ENCODE data around the gene STAT3.
"Not testable (repeated sequence)": the region's sequence is repeated elsewhere in the genome, so short reads cannot be mapped to it uniquely, and the experiment has no call there.

STAT3 gene

DNA sequence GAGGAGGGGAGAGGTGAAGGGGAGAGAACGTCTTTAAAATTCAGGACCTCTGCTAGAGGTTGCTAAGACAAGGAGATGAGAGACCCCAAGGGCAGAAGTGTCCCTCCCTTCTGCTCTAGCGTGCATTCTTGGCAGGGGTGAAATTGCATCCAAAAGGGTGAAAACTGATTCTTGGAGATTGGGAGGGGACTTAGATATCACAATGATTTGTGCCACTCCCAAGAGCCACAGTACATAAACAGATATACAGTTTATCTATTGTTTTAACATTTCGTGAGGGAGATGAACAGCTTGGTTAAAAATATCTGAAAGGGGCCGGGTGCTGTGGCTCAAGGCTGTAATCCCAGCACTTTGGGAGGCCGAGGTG lies 22.1 kb upstream of the STAT3 start:
- in situ Hi-C loops (cut with MboI; ENCODE audit: low pct_unique_long_range_greater_than_20kb, low sequenced_read_pairs): no loop called here
- no peak for DNase-seq

DNA sequence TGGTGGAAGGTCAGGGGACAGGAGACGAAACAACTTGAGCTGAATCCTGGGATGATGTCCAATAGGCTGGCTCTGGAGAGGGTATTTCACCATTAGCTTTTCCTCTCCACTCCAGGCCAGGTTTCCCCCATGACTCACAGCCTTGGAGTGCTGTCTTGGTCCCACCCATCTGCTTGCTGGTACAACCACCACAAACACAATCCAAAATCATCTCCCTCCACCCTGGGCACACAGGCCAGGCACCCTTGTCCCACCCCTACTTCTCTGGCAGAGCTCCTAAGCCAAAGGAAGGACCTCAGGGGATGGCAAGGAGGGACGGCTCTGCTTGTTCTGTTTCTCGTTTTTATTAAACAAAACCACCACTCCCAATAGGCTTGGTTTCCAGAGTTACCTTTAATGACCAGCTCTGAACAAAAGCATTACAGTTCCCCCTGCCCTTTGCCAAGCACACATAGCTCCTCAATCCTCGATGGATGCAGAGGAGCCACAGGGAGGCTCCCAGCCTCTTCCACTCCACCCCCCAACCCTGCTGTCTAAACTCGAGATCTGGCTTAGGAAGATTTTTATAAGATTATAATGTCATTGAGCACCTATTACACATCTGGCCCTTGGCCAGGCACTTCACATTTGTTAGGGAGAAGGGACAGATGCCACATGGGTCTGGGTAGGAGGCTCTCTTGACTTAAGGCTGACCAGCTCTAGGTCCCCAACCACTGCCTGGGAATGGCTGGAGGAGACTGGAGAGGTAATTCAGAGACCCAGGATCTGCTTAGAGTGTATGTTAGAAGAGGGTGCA lies 21.5 kb upstream of the STAT3 start:
- in situ Hi-C loops (cut with MboI; ENCODE audit: low pct_unique_long_range_greater_than_20kb, low sequenced_read_pairs): loop anchor here (10.0 kb wide), 1 partner anchor 95 kb away; no protein-coding TSS in a partner anchor

DNA sequence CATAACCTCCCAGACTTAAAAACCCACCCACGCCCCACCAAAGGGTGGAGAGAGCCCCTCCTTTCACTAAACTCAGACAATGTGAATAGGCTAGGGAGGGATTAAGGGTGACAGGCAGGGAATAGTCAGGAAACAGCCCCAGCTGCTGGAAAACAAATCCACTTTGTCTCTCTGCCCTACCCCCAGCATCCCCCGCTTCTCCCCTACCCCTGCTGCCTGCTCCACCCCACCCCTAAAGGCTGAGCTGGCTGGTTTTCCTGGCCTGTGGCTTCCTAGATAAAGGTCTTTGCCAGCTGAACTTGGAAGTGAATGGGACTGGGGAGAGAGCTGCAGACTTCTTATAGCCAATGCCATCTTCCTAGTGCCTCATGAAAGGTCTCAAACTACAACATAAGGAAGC lies 19.8 kb upstream of the STAT3 start:
- in situ Hi-C loops (cut with MboI; ENCODE audit: low pct_unique_long_range_greater_than_20kb, low sequenced_read_pairs): loop anchor here (10.0 kb wide), 1 partner anchor 93 kb away; no protein-coding TSS in a partner anchor
- no peak for DNase-seq

More for the DNA sequence above, 21.5 kb upstream of the STAT3 start:
- no peak for DNase-seq

DNA sequence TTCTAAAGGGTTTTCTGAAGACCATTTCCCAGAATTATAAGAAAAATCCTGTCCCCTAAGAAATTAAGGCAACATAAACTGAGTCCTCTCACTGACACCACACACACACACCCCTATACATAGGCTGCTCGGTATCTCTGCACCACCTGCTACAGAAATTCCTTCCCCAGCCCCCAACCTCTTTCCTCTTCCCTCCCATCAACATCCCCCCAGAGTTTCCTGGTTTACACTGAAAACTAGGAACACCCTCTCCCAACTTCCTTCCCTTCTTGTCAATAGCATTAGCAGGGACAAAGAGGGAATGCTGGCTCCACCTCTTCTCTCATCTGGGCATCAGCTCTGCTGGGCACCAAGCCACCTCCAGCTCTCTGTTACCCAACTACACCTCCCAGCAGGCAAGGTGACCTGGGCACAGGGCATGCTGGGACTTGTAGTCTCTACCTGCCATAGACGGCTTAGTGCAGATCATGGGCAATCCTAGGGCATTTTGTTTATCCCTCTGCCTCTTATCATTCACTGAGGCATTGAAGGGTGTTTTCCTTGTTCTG lies 19.1 kb upstream of the STAT3 start:
- peak; percentile 40 for DNase-seq
- in situ Hi-C loops (cut with MboI; ENCODE audit: low pct_unique_long_range_greater_than_20kb, low sequenced_read_pairs): loop anchor here (10.0 kb wide), 1 partner anchor 93 kb away; no protein-coding TSS in a partner anchor

DNA sequence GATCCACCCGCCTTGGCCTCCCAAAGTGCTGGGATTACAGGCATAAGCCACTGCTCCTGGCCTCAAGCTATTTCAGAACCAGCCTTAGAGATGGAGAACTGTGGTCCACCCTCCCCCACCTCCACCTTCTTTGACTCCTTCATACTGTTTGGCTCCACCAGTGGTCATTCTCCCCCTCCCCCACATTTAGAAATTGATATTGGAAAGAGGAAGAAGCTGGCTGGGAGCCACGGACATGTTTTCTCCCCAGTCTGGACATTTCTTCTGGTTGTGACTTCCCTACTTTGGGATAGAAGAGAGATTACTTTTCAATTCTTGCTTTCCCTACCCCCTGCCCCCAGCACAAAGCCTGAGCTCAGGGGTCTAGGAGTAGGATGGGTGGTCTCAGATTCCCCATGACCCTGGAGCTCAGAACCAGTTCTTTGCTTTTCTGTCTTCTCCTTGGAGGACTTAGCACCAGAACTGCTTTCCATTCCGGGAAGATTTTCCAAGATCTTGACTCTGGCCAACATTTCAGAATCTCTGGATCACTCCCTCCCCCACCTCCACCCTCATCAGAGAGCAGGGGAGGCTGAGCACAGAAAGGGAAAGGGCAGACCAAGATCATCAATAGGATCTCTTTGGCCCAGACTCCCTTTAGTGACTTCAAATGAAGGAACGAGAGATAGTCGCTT lies 18.5 kb upstream of the STAT3 start:
- in situ Hi-C loops (cut with MboI; ENCODE audit: low pct_unique_long_range_greater_than_20kb, low sequenced_read_pairs): loop anchor here (10.0 kb wide), 1 partner anchor 92 kb away; no protein-coding TSS in a partner anchor

DNA sequence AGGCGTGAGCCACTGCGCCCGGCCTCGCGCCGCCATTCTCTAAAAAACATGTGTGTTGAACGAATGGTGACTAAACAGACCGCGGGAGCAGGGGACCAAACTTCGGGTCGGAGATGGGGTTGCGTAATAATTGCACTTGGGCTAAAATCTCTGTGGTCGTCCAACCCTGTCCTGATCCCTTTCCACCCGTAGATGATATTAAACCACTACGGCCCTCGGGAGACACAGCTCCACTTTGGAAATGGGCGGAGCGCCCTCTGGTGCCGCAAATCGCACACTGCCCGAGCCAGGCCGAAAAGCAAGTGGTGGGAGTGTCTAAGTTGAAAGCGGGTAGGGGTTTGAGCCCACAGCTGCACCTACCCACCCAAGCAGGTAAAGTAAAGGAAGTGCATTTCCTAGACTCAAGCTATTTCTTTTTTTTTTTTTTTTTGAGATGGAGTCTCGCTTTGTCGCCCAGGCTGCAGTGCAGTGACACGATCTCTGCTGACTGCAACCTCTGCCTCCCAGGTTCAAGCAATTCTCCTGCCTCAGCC lies 17.8 kb upstream of the STAT3 start:
- DNase-seq: peak; percentile 89
- in situ Hi-C loops (cut with MboI; ENCODE audit: low pct_unique_long_range_greater_than_20kb, low sequenced_read_pairs): loop anchor here (10.0 kb wide), 1 partner anchor 91 kb away; no protein-coding TSS in a partner anchor

More for the DNA sequence above, 18.5 kb upstream of the STAT3 start:
- DNase-seq: no peak

DNA sequence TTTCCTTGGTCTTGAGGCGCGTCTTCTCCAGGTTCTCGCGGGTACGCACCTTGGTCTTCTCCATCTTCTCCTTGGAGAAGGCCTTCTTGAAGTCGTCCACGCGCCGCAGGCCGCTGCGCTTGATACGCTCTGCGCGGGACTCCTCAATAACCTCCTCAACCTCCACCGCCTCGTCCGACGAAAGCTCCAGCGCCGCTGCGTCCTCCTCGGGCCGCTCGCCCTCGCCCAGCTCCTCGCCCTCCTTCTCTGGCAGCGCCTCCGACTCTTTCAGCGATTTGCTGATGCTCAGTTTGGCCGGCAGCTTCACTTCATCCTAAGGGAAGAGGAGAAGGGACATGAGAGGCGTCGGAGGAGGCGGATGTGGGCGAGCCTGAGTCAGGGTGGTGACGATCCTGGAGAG lies 16.8 kb upstream of the STAT3 start:
- in situ Hi-C loops (cut with MboI; ENCODE audit: low pct_unique_long_range_greater_than_20kb, low sequenced_read_pairs): loop anchor here (10.0 kb wide), 1 partner anchor 90 kb away; no protein-coding TSS in a partner anchor
- DNase-seq: no peak

DNA sequence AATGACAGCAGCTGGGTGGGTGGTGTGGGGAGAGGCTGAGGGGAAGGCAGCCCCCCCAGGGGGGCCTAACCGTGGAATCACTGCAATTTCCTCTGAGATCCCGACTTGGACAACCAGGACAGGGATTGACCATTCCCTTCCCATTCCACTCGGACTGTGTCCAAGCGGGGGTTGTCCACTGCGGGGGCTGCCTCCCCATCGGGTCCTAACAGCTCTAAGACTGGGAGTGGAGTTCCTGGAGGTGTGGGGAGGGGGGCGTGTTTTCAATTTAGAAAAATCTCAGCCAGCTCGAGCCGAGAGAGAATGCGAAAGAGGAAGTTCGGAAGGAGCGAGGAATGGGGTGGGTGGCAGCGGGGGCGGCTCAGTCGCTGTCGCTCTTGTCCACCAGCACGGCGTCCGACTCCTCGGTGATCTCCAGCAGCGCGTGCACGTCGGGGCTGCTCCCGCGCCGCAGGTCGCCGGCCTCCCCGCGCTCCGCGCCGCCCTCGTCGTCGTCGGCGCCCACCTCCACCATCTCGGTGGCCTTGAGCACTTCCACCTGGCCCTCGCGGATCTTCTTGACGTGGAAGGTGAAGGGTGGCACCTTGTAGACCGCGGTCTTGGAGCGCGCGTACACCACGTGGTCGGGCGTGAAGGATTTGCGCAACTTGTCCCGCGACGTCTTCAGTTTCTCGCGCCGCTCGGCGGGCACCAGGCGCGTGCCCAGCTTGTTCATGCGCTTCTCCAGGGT lies 16.2 kb upstream of the STAT3 start:
- in situ Hi-C loops (cut with MboI; ENCODE audit: low pct_unique_long_range_greater_than_20kb, low sequenced_read_pairs): loop anchor here (10.0 kb wide), 1 partner anchor 90 kb away; no protein-coding TSS in a partner anchor

DNA sequence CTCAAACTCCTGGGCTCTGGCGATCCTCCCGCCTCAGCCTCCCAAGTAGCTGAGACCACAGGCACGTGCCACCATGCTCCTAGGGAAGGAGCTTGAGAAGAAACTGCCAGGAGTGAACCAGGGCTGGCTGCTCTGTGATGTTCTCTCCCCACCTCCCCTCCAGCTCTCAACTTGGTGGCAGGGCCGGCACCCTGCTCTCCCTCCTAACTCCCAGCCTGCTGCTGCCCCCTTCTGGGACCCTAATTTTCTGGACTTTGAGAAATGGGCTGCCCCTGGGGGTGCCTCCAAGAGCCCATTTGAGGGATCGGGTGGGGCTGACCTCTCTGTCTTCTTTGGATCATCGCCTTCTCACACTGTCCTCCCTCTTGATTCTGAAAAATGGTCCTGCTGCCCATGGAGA lies 14.9 kb upstream of the STAT3 start:
- DNase-seq: no peak
- in situ Hi-C loops (cut with MboI; ENCODE audit: low pct_unique_long_range_greater_than_20kb, low sequenced_read_pairs): loop anchor here (10.0 kb wide), 1 partner anchor 88 kb away; no protein-coding TSS in a partner anchor

More for the DNA sequence above, 16.2 kb upstream of the STAT3 start:
- DNase-seq: no peak

DNA sequence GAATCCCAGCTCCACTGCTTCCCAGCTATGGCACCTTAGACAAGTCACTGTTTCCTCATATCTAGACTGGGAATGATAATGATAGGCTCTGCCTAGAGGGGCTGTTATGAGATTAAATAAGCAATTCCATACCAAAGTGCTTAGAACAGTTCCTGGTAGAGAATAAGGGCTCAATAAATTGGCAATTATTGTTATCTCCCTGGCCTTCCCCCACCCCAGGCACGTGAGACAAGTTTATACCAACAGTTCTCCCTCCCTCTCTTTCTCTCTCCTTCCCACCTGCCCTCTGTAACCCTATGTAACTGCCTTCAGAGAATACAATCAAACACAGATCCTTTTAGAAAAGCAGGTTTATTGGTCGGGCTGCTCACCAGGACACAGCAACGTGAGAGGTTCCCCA lies 13.9 kb upstream of the STAT3 start:
- no peak for DNase-seq
- in situ Hi-C loops (cut with MboI; ENCODE audit: low pct_unique_long_range_greater_than_20kb, low sequenced_read_pairs): loop anchor here (10.0 kb wide), 1 partner anchor 87 kb away; no protein-coding TSS in a partner anchor

DNA sequence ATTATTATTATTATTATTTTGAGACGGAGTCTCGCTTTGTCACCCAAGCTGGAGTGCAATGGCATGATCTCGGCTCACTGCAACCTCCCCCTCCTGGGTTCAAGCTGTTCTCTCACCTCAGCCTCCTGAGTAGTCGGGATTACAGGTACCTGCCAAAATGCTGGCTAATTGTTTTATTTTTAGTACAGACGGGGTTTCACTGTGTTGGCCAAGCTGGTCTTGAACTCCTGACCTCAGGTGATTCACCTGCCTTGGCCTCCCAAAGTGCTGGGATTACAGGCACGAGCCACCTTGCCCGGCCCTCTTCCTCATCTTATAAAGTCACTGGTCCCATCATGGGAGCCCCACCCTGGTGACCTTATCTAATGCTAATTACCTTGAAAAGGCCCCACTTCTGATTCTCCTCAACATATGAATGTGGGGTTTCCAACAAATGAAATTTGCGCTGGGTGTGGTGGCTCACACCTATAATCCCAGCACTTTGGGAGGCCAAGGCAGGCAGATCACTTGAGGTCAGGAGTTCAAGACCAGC lies 12.7 kb upstream of the STAT3 start:
- not testable (repeated sequence) for DNase-seq
- in situ Hi-C loops (cut with MboI; ENCODE audit: low pct_unique_long_range_greater_than_20kb, low sequenced_read_pairs): loop anchor here (10.0 kb wide), 1 partner anchor 86 kb away; no protein-coding TSS in a partner anchor

DNA sequence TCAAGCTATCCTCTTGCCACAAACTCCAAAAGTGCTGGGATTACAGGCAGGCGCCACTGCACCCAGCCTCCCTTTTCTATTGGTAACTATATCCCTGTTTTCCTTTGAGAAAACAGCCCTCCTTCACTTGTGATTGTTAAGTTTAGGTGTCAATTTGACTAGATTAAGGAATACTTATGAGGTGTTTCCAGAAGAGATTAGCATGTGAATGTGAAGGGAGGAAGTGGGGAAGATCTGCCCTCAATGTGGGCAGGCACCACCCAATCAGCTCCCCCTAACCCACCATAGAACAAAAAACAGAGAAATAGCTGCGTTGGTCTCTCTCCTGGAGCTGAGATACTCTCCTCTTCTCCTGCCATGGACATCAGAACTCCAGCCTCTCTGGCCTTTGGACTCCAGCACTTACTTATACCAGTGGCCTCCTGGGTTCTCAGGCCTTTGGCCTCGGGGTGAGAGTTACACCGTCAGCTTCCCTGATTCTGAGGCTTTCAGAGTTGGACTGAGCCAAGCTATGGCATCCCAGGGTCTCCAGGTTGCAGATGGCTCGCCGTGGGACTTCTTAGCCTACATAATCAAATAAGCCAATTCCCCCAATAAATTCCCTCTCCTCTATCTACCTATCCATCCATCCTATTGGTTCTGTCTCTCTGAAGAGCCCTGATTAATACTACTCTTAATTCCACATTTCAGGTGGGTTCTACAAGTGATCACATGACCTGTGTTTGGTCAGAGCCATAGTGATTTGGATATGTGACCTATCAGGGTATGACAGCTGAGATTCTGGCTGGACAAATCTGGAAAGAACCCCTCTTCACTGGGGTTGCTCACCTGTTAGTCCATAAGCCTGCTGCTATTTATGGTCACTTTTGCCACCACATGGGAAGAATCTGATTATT lies 12.0 kb upstream of the STAT3 start:
- DNase-seq: no peak

DNA sequence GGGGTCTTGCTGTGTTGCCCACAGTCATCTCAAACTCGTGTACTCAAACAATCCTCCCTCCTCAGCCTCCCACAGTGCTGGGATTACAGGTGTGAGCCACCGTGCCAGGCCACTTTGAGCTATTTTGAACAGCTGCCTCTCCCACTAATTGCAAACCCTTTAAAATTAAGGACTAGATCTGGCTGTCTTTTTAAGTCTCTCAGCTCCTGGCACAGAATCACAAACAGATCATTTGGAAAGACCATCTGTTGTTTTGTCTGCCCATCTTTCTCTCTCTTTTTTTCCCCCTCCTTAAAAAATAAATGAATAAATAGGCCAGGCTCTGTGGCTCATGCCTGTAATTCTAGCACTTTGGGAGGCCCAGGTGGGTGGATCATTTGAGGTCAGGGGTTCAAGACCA lies 10.9 kb upstream of the STAT3 start:
- no peak for DNase-seq
- in situ Hi-C loops (cut with MboI; ENCODE audit: low pct_unique_long_range_greater_than_20kb, low sequenced_read_pairs): no loop called here

More for the DNA sequence above, 12.0 kb upstream of the STAT3 start:
- in situ Hi-C loops (cut with MboI; ENCODE audit: low pct_unique_long_range_greater_than_20kb, low sequenced_read_pairs): loop anchor here (10.0 kb wide), 1 partner anchor 85 kb away; no protein-coding TSS in a partner anchor

DNA sequence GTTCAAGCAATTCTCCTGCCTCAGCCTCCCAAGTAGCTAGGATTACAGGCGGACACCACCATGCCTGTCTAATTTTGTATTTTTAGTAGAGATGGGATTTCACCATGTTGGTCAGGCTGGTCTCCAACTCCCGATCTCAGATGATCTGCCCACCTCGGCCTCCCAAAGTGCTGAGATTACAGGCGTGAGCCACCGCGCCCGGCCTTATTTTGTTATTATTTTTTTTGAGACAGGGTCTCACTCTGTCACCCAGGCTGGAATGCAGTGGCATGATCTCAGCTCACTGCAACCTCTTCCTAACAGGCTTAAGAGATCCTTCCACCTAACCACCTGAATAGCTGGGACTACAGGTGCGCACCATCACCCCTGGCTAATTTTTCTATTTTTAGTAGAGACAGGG lies 7.4 kb upstream of the STAT3 start:
- DNase-seq; in situ Hi-C loops (cut with MboI; ENCODE audit: low pct_unique_long_range_greater_than_20kb, low sequenced_read_pairs): not testable (repeated sequence)

DNA sequence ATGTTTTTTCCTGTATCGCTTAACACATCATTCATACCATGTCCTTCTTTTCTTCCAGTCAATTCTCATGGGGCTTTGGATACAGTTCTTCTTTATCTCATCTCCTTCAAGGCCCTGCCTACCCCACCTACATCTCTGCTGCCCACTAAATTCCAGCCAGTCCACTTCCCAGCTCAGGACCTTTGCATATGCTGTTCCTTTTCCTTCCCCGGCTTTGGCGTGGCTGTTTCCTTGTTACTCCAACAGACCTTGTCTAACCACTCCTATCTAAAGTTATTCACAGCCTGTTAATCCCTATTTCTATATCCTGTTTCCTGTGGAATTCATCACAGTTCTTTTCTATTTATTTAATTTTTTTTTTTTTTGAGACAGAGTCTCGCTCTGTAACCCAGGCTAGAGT lies 6.6 kb upstream of the STAT3 start:
- DNase-seq: no peak
- in situ Hi-C loops (cut with MboI; ENCODE audit: low pct_unique_long_range_greater_than_20kb, low sequenced_read_pairs): no loop called here

DNA sequence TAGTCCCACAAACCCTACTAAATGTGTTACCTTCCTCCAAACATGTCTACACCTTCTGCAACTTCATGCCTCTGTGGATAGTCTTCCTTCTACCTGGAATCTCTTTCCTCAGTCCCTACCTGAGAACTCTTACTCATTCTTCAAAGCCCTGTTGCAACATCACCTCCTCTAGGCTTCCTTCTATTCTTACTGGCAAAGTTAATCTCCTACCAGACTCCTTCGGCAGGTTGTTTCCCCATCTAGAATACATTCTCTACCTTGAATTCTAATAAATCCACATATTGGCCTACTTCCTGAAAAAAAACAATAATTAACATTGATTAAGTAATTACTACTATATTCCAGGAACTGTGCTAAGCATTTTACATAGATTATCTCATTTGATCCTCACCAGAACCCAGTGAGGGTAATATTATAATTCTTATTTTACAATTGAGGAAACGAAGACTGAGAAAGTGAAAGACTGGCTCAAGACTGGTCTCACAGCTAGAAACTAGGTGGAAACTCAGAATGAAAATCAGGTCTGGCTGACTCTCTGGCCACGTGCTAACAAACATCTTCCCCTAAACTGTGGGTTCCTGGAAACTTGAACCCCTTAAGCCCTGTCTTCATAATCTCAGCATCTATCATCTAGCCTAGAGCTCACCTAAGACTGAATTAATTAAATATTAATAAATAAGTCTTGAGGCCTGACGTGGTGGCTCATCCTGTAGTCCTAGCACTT lies 4.6 kb upstream of the STAT3 start:
- DNase-seq: no peak
- in situ Hi-C loops (cut with MboI; ENCODE audit: low pct_unique_long_range_greater_than_20kb, low sequenced_read_pairs): no loop called here

DNA sequence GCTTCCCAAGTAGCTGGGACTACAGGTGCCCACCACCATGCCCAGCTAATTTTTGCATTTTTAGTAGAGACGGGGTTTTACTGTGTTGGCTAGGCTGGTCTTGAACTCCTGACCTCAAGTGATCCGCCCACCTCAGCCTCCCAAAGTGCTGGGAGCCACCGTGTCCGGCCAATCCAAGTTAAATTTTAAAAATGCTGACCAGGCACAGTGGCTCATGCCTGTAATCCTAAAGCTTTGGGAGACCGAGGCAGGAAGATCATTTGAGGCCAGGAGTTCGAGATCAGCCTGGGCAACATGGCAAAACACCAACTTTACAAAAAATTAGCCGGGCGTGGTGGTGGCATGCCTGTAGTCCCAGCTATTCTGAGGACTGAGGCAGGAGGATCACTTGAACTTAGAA lies 3.2 kb upstream of the STAT3 start:
- in situ Hi-C loops (cut with MboI; ENCODE audit: low pct_unique_long_range_greater_than_20kb, low sequenced_read_pairs); DNase-seq: not testable (repeated sequence)

All from KBM-7 (cell line).